ENCODE measurements around the gene AQP12B.

The AQP12B gene

DNA sequence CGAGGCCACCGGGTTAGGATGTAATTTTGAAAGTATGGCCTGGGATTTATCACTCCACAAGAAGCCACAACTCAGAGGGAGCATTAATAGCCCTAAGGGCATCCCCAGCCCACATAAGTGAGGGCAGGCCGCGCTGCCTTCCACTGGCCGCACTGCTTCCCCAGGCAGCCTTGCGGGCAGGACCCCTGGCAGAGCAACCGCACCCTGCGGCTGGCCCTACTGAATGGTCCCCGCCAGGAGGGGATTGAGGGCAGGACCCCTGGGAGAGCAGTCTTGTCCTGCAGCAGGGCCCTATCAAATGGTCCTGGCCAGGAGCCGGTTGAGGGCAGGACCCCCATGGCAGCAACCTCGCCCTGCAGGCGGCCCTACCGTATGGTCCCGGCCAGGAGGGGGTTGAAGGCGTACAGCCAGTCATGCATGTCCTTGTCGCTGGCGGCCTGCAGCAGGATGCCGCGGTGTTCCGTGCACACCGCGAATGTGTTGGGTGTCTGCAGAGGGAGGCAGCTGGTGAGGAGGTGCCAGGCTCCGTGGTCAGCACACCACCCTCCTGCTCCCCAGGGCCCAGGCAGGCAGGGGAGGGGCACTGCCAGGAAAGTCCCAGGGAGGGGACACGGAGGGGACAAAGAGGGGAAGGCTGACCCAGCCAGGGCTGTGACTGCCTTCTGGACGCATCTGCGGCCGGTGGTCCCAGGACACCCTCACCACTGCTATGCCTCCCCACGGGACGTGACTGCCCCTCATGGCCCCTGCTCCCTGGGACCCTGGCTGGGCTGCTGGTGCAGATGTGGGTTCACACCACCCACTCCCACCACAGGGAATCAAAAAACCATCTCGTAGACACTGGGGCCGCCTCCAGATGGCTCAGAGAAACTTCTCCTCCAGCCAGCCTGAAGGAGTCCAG is 35.2 kb upstream of the AQP12B start:
- no peak for DNase-seq

- DNase-seq: no peak
Observed at GRCh38 chr2:240717181-240717641, 34.5 kb upstream of the AQP12B start.

DNA sequence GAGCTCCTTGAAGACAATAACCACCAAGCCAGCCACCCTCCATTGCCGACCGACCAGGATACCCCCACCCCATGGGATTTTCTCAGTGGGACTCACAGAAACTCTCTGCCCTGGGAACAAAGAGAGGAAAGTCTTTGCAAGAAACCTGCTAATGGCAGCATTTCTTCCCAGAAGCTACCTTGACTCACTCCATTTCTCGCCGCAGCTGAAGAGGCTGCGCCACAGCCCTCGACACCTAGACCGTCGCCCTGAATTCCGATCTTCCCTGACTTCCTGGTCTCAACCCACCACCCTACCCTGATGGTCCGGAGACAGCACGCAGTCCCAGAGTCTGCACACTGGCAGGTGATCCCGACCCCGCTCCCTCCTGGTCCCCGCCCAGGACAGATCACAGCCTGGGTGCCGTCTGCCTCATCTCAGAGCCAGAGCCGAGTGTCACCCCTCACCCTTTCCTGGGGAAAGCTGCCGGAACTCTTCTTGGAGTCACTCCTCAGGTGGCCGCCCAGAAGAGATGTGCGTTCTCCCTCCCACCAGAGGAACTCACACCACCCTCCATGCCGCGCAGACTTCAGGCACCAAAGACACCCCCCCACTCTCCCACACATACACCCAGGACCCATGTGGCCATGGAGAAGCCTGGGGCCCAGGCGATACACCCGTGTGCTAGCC is 33.6 kb upstream of the AQP12B start:
- DNase-seq: no peak

DNA sequence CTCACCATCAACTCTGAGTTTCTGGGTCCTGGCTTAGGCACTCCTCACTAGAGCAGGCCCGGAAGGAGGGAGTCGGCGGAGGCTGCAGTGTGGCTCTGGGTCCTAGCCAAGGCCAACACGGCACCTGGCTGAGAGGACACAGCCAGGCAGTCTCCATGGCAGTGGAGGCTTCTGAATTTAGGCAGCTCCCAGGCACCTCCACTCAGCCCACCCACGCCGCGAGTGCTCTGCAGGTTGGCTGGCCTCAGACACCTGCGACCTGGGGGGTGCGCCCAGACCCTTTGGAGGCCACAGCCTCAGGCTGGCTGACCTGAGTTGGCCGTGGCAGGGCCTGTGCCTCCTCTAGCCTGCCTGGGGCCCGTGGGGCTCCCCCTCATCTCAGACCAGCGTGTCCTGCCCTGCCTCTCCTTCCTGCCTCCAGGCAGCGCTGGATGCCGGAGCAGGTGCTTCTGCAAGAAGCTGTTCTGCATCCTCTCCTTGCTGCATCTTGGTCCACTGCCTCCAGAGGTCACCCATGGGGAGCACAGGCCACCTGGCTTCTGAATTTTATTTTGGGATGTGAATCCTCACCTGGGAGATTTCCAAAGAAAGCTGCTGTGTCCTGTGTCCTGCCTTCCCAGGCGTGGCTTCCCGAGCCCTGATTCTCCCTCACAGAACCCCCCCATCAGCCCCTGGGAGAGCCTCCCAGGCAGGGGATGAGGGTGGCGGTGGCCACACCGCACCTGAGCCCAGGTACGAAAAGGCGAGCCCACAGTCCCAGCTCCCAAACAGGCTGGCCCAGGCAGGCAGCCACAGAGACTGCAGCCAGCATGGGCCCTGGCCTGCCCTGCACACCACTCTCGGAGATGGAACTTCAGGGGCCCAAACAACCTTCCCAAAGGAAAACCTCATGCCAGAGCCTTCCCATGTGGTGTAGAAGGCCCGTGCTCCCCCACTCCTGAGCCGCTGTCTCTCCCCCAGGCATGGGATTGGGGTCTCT is 32.4 kb upstream of the AQP12B start:
- no peak for DNase-seq

DNA sequence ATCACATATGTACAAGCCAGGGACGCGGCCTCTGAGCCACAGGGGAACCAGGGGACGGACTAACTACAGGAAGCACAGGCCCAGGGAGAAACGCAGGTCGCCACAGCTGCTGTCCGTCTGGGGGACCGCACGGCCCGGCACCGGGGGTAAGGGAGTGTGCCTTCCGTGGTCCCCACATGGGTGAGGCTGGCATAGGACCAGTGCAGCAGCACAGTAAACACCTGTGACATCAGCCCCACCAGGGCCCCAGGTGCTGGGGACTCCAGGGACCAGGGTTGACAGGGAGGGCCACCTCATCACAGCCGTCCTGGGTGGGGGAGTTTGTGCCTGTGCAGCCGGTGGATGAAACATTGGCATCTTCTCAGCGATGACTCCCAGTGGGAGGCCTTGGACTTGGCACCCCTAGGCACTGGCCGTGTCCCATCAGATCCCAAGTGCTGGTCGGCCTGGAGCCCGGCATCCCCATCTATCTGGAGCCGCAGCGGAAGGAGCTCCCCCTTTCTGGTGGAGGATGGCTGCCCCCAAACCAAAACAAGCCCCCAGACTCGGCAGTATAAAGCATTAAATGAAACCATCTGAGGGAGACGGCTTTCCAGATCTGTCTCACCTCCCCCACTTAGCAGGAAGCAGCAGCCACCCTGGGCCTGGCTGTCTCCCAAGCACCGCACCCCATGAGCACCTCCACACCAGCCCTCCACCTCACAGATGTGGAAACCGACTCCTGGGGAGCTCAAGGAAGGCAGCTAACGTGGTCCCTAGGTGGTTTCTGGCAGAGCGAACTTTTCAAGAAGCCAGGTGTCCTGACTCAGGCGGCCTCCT is 31.5 kb upstream of the AQP12B start:
- no peak for DNase-seq

DNA sequence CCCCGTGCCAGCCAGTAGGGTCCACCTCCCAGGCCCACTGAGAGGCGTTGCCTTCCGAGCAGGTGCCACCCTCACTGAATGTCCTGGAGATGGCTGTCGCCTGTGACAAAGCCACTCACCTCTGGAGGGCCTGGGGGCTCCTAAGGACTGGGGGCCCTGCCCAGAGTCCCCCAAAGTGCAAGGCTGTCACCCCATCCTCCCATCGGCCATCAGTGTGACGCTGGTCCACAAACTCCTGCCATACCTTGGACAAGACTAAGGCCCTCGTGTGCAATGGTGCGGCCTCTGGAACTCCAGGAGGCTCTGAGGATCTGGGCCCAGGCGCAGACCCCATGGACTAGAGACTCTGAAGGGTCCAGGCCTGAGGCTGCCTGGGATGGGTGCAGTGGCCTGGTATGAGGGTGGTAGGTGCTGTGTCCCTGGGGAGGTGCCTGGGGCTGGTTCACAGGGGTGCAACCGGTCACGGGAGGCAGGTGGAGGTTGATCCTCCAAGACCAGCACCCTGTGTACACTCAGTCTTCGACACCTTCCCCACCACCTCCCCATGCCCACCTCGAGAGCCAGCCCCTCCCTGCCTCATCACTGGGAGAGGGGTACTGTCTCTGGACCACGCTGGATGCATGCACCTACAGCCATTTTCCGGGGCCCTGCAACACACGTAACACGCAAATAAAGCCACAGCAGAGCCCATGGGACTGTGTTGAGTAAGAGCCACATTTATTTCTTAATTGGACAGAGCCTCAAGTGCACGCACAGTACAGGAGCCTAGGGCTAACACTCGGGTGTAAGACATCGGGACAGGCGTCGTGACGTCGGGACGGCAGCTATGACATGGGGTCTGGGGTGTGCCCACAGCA is 30.6 kb upstream of the AQP12B start:
- no peak for DNase-seq

DNA sequence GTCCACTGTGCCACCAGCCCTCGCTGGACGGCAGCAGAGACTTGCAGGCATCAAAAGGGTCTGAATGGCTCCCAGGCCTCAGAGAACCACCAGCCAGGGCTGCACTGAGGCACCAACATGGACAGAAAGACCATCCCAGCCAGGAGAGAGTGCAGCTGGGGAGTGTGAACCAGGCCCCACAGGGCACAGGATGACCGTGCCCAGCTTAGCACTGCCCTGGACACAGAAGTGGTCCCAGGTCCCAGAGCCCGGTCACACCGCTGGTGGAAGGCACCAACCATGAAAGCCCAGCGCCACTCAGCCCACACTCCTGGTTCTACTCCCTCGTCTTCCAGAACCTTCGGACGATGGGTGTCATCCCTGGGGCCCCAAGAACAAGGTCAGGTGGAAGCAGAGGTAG is 29.4 kb upstream of the AQP12B start:
- no peak for DNase-seq

GRCh38 chr2:240711701-240712100 is 29.0 kb upstream of the AQP12B start:
- no peak for DNase-seq

DNA sequence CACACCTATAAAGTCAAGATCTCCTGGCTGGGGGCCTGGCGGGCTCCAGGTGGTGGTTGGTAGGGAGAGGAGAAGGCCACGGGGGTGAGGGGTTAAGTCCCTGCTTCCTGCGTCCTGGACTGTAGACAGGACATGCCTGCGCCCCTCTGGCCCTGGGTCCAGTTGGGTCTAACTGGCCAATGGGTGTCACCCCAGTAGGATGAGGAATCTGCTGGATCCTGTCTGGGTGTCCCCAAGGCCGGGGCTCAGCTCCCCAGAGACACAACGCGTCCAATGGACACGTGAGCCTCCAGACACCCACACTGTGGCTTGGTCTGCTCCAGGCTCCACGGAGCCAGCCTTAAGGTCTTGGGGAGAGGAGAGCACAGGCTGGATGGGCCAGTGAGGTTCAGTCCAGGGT is 28.6 kb upstream of the AQP12B start:
- no peak for DNase-seq

GRCh38 chr2:240708457-240708856 is 25.8 kb upstream of the AQP12B start:
- no peak for DNase-seq

DNA sequence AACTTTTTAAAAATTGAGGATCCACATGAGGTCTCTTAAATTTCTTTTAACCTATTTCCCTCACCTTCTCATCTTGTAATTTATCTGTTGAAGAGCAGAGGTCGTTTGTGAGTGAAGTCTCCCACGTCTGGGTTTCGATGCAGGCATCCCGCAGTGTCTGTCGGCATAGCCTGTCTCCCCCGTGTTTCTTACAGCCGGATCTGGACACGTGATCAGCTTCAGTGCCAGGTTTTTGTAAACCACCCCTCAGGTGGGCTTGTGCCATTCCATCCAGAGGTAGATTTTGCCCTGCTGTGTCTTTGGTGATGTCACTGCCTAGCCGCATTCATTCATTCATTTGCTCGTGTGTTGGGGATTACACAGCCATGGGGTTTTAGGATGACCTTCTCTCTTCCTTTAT is 25.1 kb upstream of the AQP12B start:
- DNase-seq: no peak

GRCh38 chr2:240707043-240707756 is 24.5 kb upstream of the AQP12B start:
- DNase-seq: no peak

- no peak for DNase-seq
Observed at GRCh38 chr2:240705204-240705791, 22.6 kb upstream of the AQP12B start.

DNA sequence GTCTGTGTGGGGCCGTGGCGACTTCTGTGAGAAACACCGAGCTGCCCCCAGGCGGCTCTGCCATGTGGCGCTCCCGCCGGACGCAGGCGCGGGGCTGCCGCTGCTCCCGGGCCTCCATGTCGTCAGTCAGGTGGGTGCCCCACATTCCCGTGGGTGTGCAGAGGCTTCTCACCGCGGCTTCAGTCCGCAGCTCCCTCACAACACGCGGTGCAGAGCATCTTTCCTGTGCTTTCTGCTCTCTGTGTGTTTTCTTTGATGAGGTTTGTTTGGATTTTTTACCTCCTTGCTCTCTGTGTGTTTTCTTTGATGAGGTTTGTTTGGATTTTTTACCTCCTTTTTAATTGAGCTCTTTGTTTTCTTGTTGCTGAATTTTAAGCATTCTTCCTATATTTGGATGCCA is 22.0 kb upstream of the AQP12B start:
- DNase-seq: no peak

- no peak for DNase-seq
Observed at GRCh38 chr2:240703417-240704341, 21.0 kb upstream of the AQP12B start.

DNA sequence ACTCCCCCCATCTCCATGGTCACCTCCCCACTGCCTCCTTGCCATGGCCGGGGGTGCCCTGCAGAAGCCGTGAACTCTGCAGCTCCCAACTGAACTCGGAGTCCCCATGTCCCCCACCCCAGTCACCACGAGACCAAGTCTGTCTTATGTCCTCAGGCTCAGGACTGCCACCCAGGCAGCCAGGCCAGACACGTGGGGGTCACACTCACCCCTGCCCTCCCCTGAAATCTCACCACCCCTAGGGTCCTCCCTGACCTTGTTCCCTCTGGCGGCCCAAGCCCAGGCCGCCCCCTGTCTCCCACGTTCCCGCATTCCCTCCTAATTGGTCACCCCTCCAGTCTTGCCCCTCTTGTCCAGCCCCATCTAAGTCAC is 19.9 kb upstream of the AQP12B start:
- DNase-seq: no peak

DNA sequence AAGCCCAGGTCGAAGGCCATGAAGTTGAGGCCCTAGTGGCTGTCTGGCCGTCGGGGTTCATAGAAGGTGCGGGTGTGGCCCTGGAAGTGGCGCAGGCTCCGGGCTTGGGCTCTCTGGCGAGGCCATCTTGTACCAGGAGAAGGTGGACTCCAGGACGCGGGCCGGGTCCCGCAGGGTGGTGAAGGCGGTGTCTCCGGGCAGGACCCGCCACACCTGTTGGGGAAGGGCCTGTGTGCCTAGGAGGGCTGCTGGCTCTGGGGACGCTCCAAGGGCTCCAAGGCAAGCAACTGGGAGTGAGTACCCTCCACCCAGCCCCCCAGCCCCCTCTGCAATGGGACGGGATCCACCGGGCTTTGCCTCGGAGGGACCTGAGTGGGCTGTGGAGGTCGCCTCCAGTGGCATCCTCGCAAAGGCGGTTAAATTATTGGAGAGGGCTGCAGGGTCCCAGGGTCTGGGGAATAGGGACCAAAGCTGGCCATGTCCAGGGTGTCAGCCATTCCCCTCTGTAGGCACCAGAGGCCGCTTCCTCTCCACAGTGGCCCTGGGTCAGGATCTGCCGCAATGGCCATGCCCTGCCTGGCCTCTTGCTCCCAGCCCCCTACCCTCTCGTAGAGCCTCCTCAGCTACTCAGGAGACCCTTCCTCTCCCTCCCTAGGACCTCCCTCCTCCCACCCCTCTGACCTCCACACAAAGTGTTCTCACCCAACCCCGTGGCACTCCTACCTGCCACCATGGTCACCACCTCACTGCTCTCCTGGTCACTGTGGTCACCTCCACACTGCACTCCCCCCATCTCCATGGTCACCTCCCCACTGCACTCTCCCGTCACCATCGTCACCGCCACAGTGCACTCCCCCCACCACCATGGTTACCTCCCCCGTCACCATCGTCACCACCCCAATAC is 19.3 kb upstream of the AQP12B start:
- no peak for DNase-seq
